ENCODE results near the gene PEX11G. TPM values are rescaled to one million over a fixed set of nuclear protein-coding genes. Genes with fewer than 3 reads are reported as not detected.

The PEX11G gene
- total and polyA plus RNA-seq, 2 donors (not counting 3 experiments of a cell fraction or from before 2014, with no cell fraction given), result 1.3 to 1.9 TPM

- no peak overlapping the region for H3K27ac ChIP-seq (ENCODE audit: insufficient read depth, low read depth, low read length)
- POLR2A ChIA-PET, result no interaction called here
Measured at GRCh38 chr19:7427944-7428343, 60.9 kb downstream of the PEX11G start.

GRCh38 chr19:7426986-7427385 is 61.8 kb downstream of the PEX11G start:
- CTCF ChIA-PET, result no interaction called here
- no peaks in the 10 kb centered on the region for H3K27me3 ChIP-seq (ENCODE audit: control insufficient read depth in 2 of 2, insufficient read depth in 2 of 2, low read length in 2 of 2)

More at GRCh38 chr19:7427944-7428343, 60.9 kb downstream of the PEX11G start:
- intact Hi-C loops (cut with micrococcal nuclease), result no loop called here
- TF ChIP-seq GATA2 (IDR thresholded peaks at IDR 0.05; ENCODE audit: insufficient read depth, insufficient read length, low read depth, low read length), result no peak
- no peak for TF ChIP-seq EZH2 (IDR thresholded peaks at IDR 0.05; ENCODE audit: borderline replicate concordance, low read depth, low read length, severe bottlenecking)
- TF ChIP-seq FOS (IDR thresholded peaks at IDR 0.05; ENCODE audit: borderline replicate concordance, insufficient read depth, low read length), result no peak
- TF ChIP-seq POLR2A (IDR thresholded peaks at IDR 0.05; ENCODE audit: low read depth, low read length), result no peak
- Histone ChIP-seq H2AFZ (ENCODE audit: low read depth, low read length) (no peak overlapping the region), H3K79me2 (ENCODE audit: control insufficient read depth, insufficient read depth, low read length) (no peaks in the 10 kb centered on the region), H3K4me3 (replicated peaks in 1 of 3; ENCODE audit: insufficient read depth in 1 of 3, low read depth in 1 of 3, low read length in 3 of 3) (no peak overlapping the region), H4K20me1 (replicated peaks; ENCODE audit: control insufficient read depth, extremely low read depth, insufficient read depth, low read length) (no peaks in the 10 kb centered on the region), H3K9ac (replicated peaks; ENCODE audit: extremely low read depth, insufficient read depth, low read length) (no peak overlapping the region), H3K9me3 (replicated peaks; ENCODE audit: control insufficient read depth, insufficient read depth, low read length) (no peaks in the 10 kb centered on the region), H3K9me1 (replicated peaks; ENCODE audit: control insufficient read depth, extremely low read depth, insufficient read depth, low read length) (no peaks in the 10 kb centered on the region), H3K36me3 (ENCODE audit: control insufficient read depth in 2 of 2, extremely low read depth in 1 of 2, insufficient read depth in 2 of 2, low read length in 2 of 2) (no peaks in the 10 kb centered on the region), H3K4me2 (ENCODE audit: insufficient read depth, low read length) (no peak overlapping the region), H3K4me1 (ENCODE audit: control insufficient read depth, extremely low read depth, insufficient read depth, low read length) (no peaks in the 10 kb centered on the region), H3K27me3 (ENCODE audit: control insufficient read depth in 2 of 2, insufficient read depth in 2 of 2, low read length in 2 of 2) (no peaks in the 10 kb centered on the region)
- no TSS peak for BruUV-seq (replicated peaks)
- CTCF ChIA-PET, result no interaction called here
- dilution Hi-C loops (cut with MboI; ENCODE audit: extremely low pct_ligation_motif_present, low sequenced_read_pairs), result no loop called here
- no peak for DNase-seq (ENCODE audit: low read depth, low spot score)
- no peak for FAIRE-seq

More at GRCh38 chr19:7426986-7427385, 61.8 kb downstream of the PEX11G start:
- no peaks in the 10 kb centered on the region for H4K20me1 ChIP-seq (replicated peaks; ENCODE audit: control insufficient read depth, extremely low read depth, insufficient read depth, low read length)
- POLR2A ChIA-PET, result no interaction called here
- TF ChIP-seq MAX (IDR thresholded peaks at IDR 0.05; ENCODE audit: insufficient read depth, insufficient read length), result no peak
- no peak overlapping the region for H2AFZ ChIP-seq (ENCODE audit: low read depth, low read length)
- no peak overlapping the region for H3K4me2 ChIP-seq (ENCODE audit: insufficient read depth, low read length)
- H3K9ac ChIP-seq (replicated peaks; ENCODE audit: extremely low read depth, insufficient read depth, low read length), result no peak overlapping the region
- H3K79me2 ChIP-seq (ENCODE audit: control insufficient read depth, insufficient read depth, low read length), result no peaks in the 10 kb centered on the region
- dilution Hi-C loops (cut with MboI; ENCODE audit: extremely low pct_ligation_motif_present, low sequenced_read_pairs) (no loop called here), intact Hi-C loops (cut with micrococcal nuclease) (no loop called here)
- H3K9me1 ChIP-seq (replicated peaks; ENCODE audit: control insufficient read depth, extremely low read depth, insufficient read depth, low read length), result no peaks in the 10 kb centered on the region
- no TSS peak for BruUV-seq (replicated peaks)
- H3K4me3 ChIP-seq (replicated peaks in 1 of 3; ENCODE audit: insufficient read depth in 1 of 3, low read depth in 1 of 3, low read length in 3 of 3), result no peak overlapping the region
- no peak for FAIRE-seq
- no peaks in the 10 kb centered on the region for H3K36me3 ChIP-seq (ENCODE audit: control insufficient read depth in 2 of 2, extremely low read depth in 1 of 2, insufficient read depth in 2 of 2, low read length in 2 of 2)
- no peaks in the 10 kb centered on the region for H3K9me3 ChIP-seq (replicated peaks; ENCODE audit: control insufficient read depth, insufficient read depth, low read length)
- no peak overlapping the region for H3K27ac ChIP-seq (ENCODE audit: insufficient read depth, low read depth, low read length)
- no peak for DNase-seq (ENCODE audit: low read depth, low spot score)
- H3K4me1 ChIP-seq (ENCODE audit: control insufficient read depth, extremely low read depth, insufficient read depth, low read length), result no peaks in the 10 kb centered on the region

Other genes with a start within 250 kb of the PEX11G start
- gene INSR, start 194.6 kb downstream of the PEX11G start, total RNA-seq, result 19.5 and 20.8 TPM in 2 replicates
- 4.9 and 5.2 TPM in 2 replicates for gene INSR, start 194.6 kb downstream of the PEX11G start, polyA plus RNA-seq
- gene ARHGEF18, start 140.1 kb downstream of the PEX11G start, total RNA-seq, result 24.3 and 30.7 TPM in 2 replicates
- 10.5 and 12.1 TPM in 2 replicates for gene ARHGEF18, start 140.1 kb downstream of the PEX11G start, polyA plus RNA-seq
- 51.2 and 52.1 TPM in 2 replicates for gene ZNF358, start 27.1 kb upstream of the PEX11G start, total RNA-seq
- gene ZNF358, start 27.1 kb upstream of the PEX11G start, polyA plus RNA-seq, result 83.2 and 90.6 TPM in 2 replicates
- gene MCOLN1, start 33.6 kb upstream of the PEX11G start, total RNA-seq, result 23.0 and 26.9 TPM in 2 replicates
- gene MCOLN1, start 33.6 kb upstream of the PEX11G start, polyA plus RNA-seq, result 60.9 and 84.6 TPM in 2 replicates
- 163 and 164 TPM in 2 replicates for gene PNPLA6, start 46.7 kb upstream of the PEX11G start, total RNA-seq
- 106 and 117 TPM in 2 replicates for gene PNPLA6, start 46.7 kb upstream of the PEX11G start, polyA plus RNA-seq
- gene CAMSAP3, start 106.8 kb upstream of the PEX11G start, total RNA-seq, result 0.16 and 0.22 TPM in 2 replicates
- 0.11 TPM in 2 replicates for gene CAMSAP3, start 106.8 kb upstream of the PEX11G start, polyA plus RNA-seq
- 37.0 and 37.3 TPM in 2 replicates for gene XAB2, start 140.5 kb upstream of the PEX11G start, total RNA-seq
- gene XAB2, start 140.5 kb upstream of the PEX11G start, polyA plus RNA-seq, result 47.6 and 51.6 TPM in 2 replicates
- gene PET100, start 140.8 kb upstream of the PEX11G start, total RNA-seq, result 162 and 172 TPM in 2 replicates
- 55.0 and 59.0 TPM in 2 replicates for gene PET100, start 140.8 kb upstream of the PEX11G start, polyA plus RNA-seq
- not detected in 2 replicates for gene PCP2, start 144.7 kb upstream of the PEX11G start, total RNA-seq
- not detected in 2 replicates for gene PCP2, start 144.7 kb upstream of the PEX11G start, polyA plus RNA-seq
- 70.0 and 87.6 TPM in 2 replicates for gene STXBP2, start 148.1 kb upstream of the PEX11G start, total RNA-seq
- gene STXBP2, start 148.1 kb upstream of the PEX11G start, polyA plus RNA-seq, result 104 and 105 TPM in 2 replicates
- gene RETN, start 180.0 kb upstream of the PEX11G start, total RNA-seq, result not detected in 2 replicates
- gene RETN, start 180.0 kb upstream of the PEX11G start, polyA plus RNA-seq, result not detected in 2 replicates
- not detected in 2 replicates for gene MCEMP1, start 188.1 kb upstream of the PEX11G start, total RNA-seq
- gene MCEMP1, start 188.1 kb upstream of the PEX11G start, polyA plus RNA-seq, result not detected in 2 replicates
- gene TRAPPC5, start 191.8 kb upstream of the PEX11G start, total RNA-seq, result 148 and 172 TPM in 2 replicates
- 114 and 212 TPM in 2 replicates for gene TRAPPC5, start 191.8 kb upstream of the PEX11G start, polyA plus RNA-seq
- not detected in 2 replicates for gene FCER2, start 213.1 kb upstream of the PEX11G start, total RNA-seq
- gene FCER2, start 213.1 kb upstream of the PEX11G start, polyA plus RNA-seq, result not detected in 2 replicates
- not detected in 2 replicates for gene CLEC4G, start 243.1 kb upstream of the PEX11G start, total RNA-seq
- not detected in 2 replicates for gene CLEC4G, start 243.1 kb upstream of the PEX11G start, polyA plus RNA-seq